ENCODE data around the gene FKBP3.

FKBP3 gene

GRCh38 chr14:45133683-45134050 lies 614 bp downstream of the FKBP3 start:
- TF ChIP-seq CTCF (IDR thresholded peaks at IDR 0.05; ENCODE audit: extremely low read depth, missing control alignments) = no peak
- no peak for DNase-seq (ENCODE audit: low spot score)

- DNase-seq (ENCODE audit: low spot score) = no peak
- TF ChIP-seq CTCF (IDR thresholded peaks at IDR 0.05; ENCODE audit: extremely low read depth, missing control alignments) = no peak
Measured at GRCh38 chr14:45128963-45129629, 5.2 kb downstream of the FKBP3 start.

- TF ChIP-seq CTCF (IDR thresholded peaks at IDR 0.05; ENCODE audit: extremely low read depth, missing control alignments) = no peak
- DNase-seq (ENCODE audit: low spot score) = no peak
Measured at GRCh38 chr14:45125754-45126153, 8.5 kb downstream of the FKBP3 start.

- no peak for TF ChIP-seq CTCF (IDR thresholded peaks at IDR 0.05; ENCODE audit: extremely low read depth, missing control alignments)
- no peak for DNase-seq (ENCODE audit: low spot score)
Measured at GRCh38 chr14:45123271-45123670, 11.0 kb downstream of the FKBP3 start.

GRCh38 chr14:45120096-45120495 lies 14.2 kb downstream of the FKBP3 start:
- no peak for TF ChIP-seq CTCF (IDR thresholded peaks at IDR 0.05; ENCODE audit: extremely low read depth, missing control alignments)
- no peak for DNase-seq (ENCODE audit: low spot score)

GRCh38 chr14:45118594-45118993 lies 15.7 kb downstream of the FKBP3 start:
- TF ChIP-seq CTCF (IDR thresholded peaks at IDR 0.05; ENCODE audit: extremely low read depth, missing control alignments) = no peak
- DNase-seq (ENCODE audit: low spot score) = no peak

GRCh38 chr14:45114327-45114726 lies 20.0 kb downstream of the FKBP3 start:
- TF ChIP-seq CTCF (IDR thresholded peaks at IDR 0.05; ENCODE audit: extremely low read depth, missing control alignments) = no peak
- no peak for DNase-seq (ENCODE audit: low spot score)
